GM21447 (cell line): ENCODE results near the gene FAM81A.
"Not testable (repeated sequence)": the region's sequence is repeated elsewhere in the genome, so short reads cannot be mapped to it uniquely, and the experiment has no call there.

Experiments used
- ATAC-seq: cut with Tn5 transposase; IDR thresholded peaks from one replicate; pipeline ENCODE4 v1.9.1; 2021; ENCODE audit not compliant: unreplicated experiment

Gene FAM81A

DNA sequence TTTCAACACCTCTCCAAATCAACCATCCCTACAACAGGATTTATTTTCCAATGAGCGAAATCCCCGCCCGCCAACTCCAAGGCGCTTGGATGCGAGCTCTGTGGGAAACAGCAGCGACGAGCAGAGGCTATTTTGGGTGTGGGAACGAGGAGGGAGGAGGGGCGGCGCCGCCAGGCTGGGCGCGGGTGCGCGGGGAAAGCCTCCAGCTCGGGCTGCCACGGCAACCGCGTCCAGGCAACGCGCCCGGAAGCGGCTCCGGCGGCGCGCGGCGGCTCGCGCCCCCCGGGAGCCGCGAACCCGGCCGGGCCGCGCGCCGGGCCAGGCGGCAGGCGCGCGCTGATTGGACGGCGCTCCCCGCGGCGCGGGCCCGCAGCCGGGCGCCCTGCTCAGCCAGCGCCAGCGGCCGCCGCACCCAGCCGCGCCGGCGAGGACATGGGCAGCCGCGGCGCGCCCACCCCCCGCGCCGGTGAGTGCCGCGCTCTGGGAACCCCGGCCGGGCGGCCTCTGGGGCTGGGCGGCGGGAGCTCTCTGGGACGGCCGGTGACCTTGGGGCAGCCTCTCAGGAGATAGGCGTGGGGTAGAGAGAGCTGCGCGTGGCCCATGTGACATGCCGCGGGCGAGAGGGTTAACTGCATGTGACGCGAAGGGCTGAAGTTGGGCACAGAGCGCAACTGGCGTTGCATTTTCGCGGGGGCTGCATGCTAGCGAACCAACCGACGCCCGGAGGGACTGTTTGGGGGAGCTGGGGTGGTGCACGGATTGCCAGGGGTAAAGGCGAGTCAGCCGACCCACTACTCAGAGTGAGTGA, at the start of gene FAM81A:
FAM81A (plus strand) TSS at position 370 of the 808 bp plus-strand sequence. CDS start 20,441 bp downstream, outside the sequence.
- peak; percentile 65 for ATAC-seq

DNA sequence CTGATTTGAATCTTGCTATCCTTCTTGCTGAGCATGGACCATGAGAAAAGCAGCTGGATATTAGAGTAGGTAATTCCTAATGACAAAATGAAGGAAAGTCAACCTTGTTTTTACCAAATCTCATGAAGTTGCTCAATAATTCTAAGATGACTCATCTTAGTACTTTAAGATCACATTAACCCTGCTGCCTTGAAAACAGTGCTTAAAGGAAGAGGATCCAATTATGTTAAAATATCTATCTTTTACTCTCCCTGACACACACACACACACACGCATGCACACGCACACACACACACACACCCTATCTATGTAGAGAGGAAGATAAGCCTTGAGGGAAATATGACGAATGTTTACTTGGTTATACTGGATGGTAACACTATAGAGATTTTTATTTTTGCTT, 49.3 kb upstream of the FAM81A start:
- ATAC-seq, result no peak

DNA sequence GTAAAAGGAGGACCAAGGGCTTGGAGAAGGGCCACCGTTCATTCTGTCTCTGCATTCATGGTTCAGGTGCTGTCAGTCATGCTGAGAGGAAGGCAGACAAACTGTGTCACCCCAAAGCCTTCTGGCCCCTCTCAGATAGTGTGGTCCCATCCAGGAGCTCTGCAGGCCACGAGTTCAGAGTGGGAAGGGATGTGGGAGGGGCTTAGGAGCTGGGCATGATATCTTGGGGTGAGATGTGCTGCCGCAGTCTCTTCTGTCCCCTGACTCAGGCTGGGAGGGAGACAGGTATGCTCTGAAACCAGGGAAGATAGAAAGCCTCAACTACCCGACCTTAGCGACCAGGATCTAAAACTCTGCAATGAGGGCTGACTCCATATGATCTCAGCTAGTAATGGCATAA, 45.7 kb upstream of the FAM81A start:
- ATAC-seq, result no peak

DNA sequence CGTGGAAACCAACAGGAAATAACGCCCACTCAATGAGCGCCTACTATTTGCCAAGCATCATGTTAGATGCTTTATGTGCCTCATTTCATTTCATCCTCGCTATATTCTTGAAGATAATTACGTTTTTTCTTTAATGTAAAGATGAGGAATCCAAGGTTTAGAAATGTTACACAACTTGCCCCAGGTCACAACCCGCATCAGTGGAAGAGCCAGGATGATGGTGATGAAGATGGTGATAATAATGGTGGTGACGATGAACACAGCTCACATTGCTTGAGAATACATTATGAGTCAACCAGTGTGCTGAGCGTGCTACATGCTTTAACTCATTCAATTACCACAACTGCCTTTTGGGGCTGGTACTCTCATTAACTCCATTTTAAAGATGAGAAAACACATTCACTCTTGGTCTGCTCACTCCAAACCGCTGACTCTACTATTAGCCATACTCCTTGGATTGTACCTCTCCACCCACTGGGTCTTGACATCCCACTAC, 43.8 kb upstream of the FAM81A start:
- ATAC-seq, result no peak

DNA sequence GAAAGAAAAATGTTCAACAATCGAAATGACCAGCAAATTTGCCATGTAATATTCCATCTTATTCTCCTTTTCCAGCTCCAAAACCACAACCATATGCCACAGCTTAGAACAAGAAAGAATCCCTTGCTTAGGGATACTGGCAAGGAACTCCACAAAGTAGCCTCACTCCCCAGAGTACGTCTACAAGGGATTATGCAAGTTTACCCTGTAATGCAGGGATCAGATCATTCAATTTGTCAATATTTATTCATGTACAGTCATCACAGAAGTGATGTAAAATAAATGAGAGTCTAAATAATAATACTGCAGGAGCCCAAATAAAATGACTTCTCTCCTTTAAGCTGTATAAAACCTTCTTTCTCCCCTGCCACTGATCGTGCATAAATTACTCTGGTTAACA, 41.8 kb upstream of the FAM81A start:
- no peak for ATAC-seq

DNA sequence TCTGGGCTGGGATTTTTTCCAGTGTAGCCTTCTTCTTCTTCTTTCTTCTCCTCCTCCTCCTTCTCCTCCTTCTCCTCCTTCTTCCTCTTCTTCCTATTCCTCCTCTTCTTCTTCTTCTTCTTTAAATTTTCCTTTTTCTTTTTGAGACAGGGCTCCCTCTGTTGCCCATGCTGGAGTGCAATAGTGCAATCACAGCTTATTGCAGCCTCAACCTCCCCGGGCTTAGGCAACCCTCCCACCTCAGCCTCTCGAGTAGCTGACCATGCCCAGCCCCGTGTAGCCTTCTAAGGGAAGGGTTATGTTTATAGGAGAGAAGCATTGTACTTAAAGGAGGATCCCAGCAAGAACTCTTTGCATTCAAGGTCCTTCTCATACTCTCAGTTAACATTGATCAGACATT, 41.3 kb upstream of the FAM81A start:
- no peak for ATAC-seq

DNA sequence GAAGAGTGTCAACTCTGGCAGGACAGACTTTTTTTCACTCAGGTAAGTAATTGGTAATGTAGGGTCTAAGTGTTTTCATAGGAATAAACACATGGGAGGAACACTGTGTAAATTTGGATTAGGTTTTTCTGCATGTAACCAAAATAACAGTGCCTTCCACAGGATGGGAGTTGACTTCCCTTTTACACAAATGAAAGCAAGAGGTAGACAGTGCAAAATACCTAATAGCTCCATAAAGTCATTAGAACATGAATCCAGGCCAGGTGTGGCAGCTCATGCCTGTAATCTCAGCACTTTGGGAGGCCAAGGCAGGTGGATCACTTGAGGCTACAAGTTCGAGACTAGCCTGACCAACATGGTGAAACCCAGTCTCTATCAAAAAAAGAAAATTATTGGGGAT, 39.8 kb upstream of the FAM81A start:
- no peak for ATAC-seq

DNA sequence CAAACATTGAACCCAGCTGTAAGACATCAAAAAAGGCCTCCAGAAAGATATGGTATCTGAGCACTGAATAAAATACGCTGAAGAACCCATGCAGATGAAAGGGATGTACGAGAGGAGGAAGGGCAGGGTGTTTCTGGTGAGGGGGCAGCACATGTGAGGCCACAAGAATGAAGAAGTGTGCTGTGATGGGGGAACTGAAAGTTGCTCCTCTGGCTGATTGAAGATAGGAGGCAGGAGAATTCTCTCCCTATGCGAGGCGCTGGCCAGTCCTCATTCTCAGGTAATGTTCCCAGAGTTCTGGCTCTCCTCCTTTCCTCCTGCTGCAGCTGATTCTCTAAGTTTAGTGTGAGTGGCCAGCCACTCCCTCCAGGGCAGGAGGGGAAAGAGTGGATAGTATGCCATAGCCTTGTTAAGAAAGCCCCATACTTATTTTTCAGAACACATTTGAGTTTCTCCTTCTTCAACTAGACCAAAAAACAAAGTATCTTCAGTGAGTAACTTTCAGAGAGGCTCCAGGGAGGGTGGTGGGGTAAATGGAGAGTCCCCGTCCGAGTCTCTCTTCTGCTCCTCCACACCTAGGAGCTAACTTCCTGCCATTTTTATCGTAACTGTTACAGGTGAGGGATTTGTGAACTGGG, 38.4 kb upstream of the FAM81A start:
- peak; percentile 86 for ATAC-seq

DNA sequence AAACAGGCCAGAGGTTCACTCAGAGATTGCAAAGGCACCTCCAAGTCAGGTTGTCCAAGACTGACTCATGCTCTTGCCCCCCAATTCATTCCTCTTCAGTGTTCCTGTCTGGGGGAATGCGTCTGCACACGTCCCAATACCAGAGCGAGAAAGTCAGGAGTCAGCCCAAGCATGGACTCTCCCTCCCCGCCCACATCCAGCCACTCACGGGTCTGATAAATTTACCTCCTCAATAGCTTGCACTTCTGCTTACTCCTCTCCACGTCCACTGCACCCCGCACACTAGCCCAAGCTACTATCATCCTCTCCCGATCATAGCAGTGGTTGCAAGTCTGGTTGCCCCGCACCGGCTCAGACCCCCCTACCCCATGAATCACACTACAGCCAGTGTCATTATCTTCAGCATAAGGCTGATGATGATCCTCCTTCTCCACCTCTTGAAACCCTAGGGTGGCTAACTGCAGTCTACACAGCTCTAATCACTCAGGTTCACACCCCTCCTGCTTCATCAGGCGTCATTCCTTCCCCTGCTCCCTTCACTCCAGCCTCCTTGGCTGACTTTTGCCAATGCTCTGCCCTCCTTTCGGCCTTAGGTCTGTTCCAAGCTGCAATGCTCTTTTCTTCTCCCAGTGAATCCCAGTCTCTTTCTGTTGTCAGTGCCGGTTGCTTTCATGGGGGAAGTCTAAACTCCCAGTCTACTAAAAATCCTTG, 37.7 kb upstream of the FAM81A start:
- ATAC-seq, result no peak

DNA sequence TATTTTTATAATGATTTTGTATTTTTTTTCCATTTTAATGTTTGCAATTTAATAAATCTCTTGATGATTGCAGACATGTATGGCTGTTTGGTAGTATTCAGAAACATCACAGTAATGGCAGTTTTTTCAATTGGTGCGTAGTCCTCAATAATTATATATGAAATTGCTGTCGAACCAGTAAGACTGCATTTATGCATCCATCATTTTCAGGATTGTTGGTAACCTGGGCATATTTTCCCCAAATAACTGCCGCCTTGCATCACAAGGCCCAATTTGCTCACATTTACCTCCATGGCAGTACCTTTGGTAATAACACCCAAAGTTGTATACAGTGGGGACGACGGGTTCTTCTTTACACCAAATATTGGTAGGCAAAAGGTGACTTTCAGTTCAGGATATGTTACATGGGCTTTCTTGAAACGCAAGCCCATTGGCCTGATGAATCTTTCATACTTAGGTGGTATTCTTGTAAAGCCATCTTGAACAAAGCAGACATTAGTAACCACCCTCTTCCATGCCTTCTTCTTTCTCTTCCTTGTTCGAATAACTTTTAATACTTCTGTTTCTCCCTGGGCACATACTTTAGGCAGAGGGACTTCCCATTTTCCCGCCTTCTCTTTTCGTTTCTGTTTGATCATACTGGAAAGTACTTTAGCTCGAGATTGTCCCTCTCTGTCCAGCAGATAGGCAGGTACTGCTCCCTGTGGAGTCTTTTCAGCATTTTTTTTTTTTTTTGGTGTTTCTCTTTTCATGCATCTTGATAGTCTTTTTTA, 36.7 kb upstream of the FAM81A start:
- not testable (repeated sequence) for ATAC-seq

DNA sequence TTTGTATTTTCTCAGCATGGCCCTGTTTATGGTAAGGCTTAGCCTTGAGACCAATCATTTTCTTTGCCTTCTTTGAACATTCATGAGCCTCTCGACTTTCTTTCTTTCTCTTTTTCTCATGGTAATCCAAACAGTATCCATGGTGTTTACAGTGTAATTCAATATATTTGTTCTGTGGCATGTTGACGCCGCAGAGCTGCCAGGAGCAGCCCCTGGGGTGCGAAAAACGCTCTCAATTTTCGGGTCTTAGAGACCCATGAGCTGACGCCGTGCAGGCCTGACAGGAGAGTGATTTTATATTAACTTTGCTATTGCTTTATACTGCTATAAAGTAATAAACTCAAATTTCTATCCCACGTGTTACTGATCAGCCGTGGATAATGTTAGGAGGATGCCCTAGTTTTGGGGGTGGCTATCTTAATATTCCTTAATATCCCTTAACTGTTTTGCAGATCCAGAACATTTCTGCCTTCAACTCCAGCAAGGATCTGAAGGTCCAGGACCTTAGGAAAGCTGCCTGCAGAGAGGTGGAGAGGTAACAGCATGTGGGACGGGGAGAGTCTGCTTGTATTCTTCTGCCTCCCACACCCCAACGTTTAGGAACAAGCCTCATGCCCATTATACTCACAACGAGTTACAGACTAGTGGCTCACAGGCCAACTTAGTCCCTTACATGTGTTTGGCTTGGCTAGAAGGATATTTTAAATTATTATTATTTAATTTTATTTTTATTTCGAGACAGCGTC, 36.0 kb upstream of the FAM81A start:
- ATAC-seq, result no peak

DNA sequence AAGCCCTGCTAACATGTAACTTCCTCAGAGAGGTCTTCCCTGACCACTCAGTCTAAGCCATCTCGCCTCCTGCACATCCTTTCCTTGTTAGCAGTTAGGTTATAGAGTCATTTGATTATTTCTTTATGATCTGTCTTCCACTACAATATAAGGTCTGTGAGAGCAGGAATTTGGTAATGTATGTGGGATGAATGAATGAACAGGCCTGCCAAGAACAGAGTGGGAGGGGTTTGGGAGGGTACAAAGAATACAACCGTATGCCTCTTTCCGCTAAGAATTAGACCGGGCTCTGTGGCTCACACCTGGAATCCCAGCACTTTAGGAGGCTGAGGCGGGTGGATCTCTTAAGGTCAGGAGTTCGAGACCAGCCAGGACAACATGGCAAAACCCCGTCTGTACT, 32.9 kb upstream of the FAM81A start:
- ATAC-seq, result no peak

DNA sequence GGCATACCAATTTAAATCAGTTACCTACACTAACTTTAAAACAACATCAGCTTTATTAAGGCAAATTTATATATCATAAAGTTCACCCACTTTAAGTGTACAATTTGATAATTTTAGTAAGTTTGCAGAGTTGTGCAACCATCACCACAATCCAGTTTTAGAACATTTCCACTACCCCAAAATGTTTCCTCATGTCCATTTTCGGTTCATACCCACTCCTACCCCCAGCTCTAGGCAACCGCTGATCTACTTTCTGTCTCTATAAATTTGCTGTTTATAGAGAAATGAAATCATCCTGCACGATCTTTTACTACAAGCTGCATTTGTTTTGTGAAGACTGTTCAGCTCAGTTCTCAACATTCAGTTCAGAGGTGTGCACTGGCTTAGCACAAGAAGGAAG, 31.5 kb upstream of the FAM81A start:
- ATAC-seq, result no peak

DNA sequence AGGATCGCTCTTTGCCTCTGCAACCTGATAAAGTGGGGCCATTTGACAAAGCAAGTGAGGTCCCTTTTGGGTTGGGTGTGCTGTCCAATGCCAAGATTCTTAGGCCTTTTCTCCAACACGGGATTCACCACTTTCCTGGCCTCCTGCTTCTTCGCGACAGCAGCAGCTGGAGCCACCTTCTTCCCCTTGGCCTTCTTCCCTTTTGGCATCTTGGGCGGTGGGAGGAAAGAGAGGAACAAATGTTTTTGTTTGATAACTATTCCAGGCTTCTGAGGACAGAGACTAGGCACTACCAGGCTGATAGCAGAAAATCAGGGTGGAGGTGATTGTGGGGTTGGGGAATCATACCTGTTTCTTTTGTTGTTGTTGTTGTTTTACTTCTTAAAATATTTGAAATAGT, 30.0 kb upstream of the FAM81A start:
- ATAC-seq, result no peak

DNA sequence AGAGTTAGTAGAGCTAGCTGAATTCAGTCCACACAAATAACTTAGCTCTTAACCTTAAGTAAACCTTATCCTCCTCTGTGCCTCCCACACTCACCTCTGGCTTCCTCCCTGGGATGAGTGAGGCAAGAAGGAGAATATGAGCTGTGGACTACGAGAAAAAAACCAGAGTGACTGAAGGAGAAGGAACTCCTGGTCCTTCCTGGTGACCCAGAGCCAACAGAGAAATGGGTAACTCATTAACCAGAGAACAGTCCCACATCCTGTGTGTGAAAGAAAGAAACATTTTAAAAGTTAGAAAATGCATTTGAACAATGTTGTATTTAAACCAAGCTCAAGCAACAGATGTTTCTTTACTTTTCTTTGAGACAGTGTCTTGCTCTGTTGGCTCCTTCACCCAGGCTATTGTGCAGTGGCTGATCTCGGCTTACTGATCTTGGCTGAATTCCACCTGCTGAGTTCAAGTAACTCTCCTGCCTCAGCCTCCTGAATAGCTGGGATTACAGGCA, 27.5 kb upstream of the FAM81A start:
- peak; percentile 22 for ATAC-seq

DNA sequence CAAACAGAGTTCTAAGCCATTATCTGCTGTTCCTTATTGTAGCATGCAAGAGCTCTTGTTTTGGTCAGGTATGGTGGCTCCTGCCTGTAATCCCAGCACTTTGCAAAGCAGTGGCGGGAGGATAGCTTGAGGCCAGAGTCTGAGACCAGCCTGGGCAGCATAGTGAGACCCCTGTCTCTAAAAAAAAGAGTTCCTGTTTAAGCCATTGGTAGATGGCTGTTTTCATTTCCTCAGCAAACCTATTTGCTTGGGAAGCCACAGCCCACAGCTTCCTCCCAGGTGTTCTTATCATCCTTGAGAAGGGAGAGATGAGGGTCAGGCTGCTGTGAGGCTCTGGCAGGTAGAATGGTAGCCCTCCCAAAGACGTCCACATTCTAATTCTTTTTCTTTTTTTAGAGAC, 24.4 kb upstream of the FAM81A start:
- ATAC-seq, result no peak

DNA sequence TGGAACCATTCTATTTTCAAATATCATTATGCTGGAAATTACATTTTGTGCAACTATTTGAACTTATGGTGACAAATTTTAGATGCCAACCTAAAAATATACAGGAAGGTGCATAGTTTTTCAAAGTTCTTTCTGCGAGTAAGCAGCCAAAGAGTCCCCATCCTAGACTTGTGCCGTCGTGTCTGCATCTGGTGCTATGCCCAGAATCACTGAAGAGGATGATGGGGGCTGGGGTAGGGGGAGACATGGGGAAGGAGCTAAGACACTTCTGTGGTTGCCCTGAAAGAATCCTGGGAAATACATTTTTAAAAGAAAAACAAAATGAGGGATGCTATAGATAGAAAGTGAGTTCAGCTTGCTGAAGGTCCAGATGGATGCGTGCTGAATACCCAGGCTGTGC, 21.2 kb upstream of the FAM81A start:
- ATAC-seq, result no peak

DNA sequence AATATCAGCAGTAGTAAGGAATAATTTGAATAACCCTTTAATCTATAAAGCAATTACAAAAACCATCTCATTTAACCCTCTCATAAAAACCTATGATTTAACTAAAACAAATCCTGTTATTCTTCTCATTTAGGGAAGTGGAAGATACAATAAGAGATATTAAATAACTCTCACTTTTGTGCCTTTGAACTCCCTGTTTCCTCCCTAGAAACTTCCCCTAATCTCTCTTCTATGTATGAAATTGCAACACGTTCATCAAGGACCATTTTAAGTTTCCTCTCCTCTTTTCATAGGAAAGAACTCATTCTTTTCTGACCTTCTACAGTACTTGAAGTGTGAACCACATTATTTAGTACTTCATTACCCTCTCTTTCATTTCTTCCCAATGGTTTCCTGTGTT, 18.8 kb upstream of the FAM81A start:
- no peak for ATAC-seq

DNA sequence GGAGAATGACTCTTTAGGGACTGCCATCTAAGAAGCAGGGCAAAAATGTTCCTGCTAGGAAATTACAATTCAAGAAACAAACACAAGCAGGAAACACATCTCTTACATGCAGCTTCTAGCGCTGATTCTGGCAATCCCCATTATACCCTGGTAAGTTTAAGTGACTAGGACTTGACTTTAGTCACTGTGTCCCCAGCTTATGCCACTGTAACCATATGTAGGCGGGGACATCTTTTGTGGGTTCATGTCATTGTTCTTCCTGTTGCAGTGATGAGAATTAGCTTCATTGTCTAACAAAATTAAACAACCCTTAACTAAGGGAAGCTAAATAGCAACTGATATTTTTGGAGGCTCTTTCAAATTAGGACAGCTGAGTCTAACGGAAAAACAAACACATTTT, 17.9 kb upstream of the FAM81A start:
- ATAC-seq, result no peak

DNA sequence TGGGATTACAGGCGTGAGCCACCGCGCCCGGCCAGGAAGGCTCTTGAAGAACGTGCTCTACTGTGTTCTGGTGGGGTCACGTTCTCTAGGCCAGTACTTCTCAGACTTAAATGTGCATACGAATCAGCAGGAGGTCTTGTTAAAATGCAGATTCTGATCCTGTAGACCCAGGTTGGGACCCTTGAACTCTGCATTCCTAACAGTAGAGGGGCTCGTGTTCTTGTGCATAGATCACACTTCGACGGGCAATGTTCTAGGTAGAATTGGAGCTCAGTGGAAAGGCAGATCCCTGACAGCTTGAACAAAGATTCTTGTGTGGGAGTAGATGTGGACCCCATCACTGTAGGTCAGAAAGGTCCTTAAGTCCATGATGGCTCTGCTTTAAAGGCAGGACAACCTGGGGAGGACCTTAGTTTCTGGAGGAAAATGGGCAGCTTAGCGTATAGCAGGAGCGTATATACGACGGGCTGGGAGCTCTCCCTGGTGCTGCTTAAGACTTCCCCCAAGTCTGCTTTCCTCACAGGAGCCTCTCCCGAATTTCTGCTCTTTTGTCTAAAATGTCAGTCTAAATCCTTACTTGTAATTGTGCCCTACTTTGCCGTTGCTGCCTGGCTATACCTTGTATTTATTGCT, 16.9 kb upstream of the FAM81A start:
- no peak for ATAC-seq
